ENCODE results near the gene THAP3.

- TF ChIP-seq CTCF (conservative IDR thresholded peaks at IDR 0.05; ENCODE audit: low read depth in 2 of 2) (no peak), REST (IDR thresholded peaks at IDR 0.05; ENCODE audit: unreplicated experiment) (no peak), EZH2 (IDR thresholded peaks at IDR 0.05; ENCODE audit: low read depth, unreplicated experiment) (no peak), EZH2phosphoT487 (IDR thresholded peaks at IDR 0.05; ENCODE audit: unreplicated experiment) (no peak), POLR2AphosphoS5 (IDR thresholded peaks at IDR 0.05; ENCODE audit: low read depth) (no peak), ZNF462 (CRISPR knock-in tag; IDR thresholded peaks at IDR 0.05) (no peak), ZNF114 (CRISPR knock-in tag; IDR thresholded peaks at IDR 0.05) (no peak), JUNB (IDR thresholded peaks at IDR 0.05; ENCODE audit: unreplicated experiment) (no peak), CREB1 (CRISPR knock-in tag; IDR thresholded peaks at IDR 0.05; ENCODE audit: low read depth) (no peak), ETS1 (IDR thresholded peaks at IDR 0.05) (no peak), ZNF331 (CRISPR knock-in tag; IDR thresholded peaks at IDR 0.05; ENCODE audit: low read depth) (no peak)
Observed at GRCh38 chr1:6658359-6659060, 33.8 kb downstream of the THAP3 start.

Measured in GM23338 (cell line).